SK-N-MC (cell line): ENCODE measurements around the gene BACH1.

Source experiments
- DNase-seq: peaks from one replicate; pipeline ENCODE4 v3.0.0-alpha.2; 2011; ENCODE audit warnings: low read depth, low spot score
- H3K27ac ChIP-seq: fragments of 200-600 bp; sonication (generic); 2 replicates; pipeline ENCODE4 v1.5.1; 2016; ENCODE audit warnings: mixed run types
- H3K36me3 ChIP-seq: fragments of 200-600 bp; sonication (generic); 2 replicates; pipeline ENCODE4 v1.6.1; 2017; ENCODE audit warnings: antibody characterized with exemption, low read length, mixed read lengths; ENCODE audit not compliant: insufficient read depth
- H3K4me3 ChIP-seq: fragments of 200-600 bp; sonication (generic); 2 replicates; pipeline ENCODE4 v1.5.1; 2016
- H3K9ac ChIP-seq: fragments of 200-600 bp; sonication (generic); 2 replicates; pipeline ENCODE4 v1.8.0; 2017; ENCODE audit warnings: mixed run types, mixed read lengths; ENCODE audit not compliant: insufficient read length
- H3K9me3 ChIP-seq: fragments of 200-600 bp; sonication (generic); 2 replicates; pipeline ENCODE4 v1.6.1; 2017; ENCODE audit warnings: low read depth, mild to moderate bottlenecking, antibody characterized with exemption, low read length, moderate library complexity, mixed read lengths
- EZH2 ChIP-seq: fragments of 200-600 bp; sonication (generic); IDR thresholded peaks from one replicate; pipeline ENCODE4 v1.6.1; 2017; ENCODE audit warnings: antibody characterized with exemption
- FOXP2 ChIP-seq: optimal IDR thresholded peaks from 2 replicates; pipeline ENCODE3; 2011; ENCODE audit warnings: mild to moderate bottlenecking, moderate library complexity; ENCODE audit not compliant: insufficient read depth; ENCODE audit errors: extremely low read length, control extremely low read depth
- POLR2AphosphoS5 ChIP-seq: IDR thresholded peaks from 2 replicates; pipeline ENCODE4 v1.6.1; 2012; ENCODE audit warnings: mild to moderate bottlenecking, low read depth, low read length, borderline replicate concordance

The BACH1 gene

GRCh38 chr21:29299046-29299915 lies 559 bp downstream of the BACH1 start:
- Histone ChIP-seq H3K9me3 (no peaks in the 10 kb centered on the region), H3K36me3 (no peaks in the 10 kb centered on the region), H3K4me3 (peak overlapping the region; percentile 82), H3K27ac (peak overlapping the region; percentile 84), H3K9ac (peak overlapping the region; percentile 72)
- no peak for DNase-seq
- TF ChIP-seq EZH2 (no peak), FOXP2 (peak; percentile 34)

GRCh38 chr21:29299916-29300806 lies 1.4 kb downstream of the BACH1 start:
- H3K36me3 ChIP-seq, result no peaks in the 10 kb centered on the region
- peak overlapping the region; percentile 84 for H3K27ac ChIP-seq
- peak; percentile 57 for DNase-seq

GRCh38 chr21:29300807-29301138 lies 2.1 kb downstream of the BACH1 start:
- no peak for DNase-seq
- H3K27ac ChIP-seq, result peak overlapping the region; percentile 84
- no peak for TF ChIP-seq POLR2AphosphoS5
- TF ChIP-seq EZH2, result no peak
- TF ChIP-seq FOXP2, result no peak
- no peaks in the 10 kb centered on the region for H3K9me3 ChIP-seq
- peaks cover 5% of the 10 kb centered on the region; the same call in 1 of the 2 replicates for H3K36me3 ChIP-seq
- peak overlapping the region; percentile 82 for H3K4me3 ChIP-seq
- peak overlapping the region; percentile 72 for H3K9ac ChIP-seq

More at GRCh38 chr21:29299916-29300806, 1.4 kb downstream of the BACH1 start:
- Histone ChIP-seq H3K9ac (peak overlapping the region; percentile 72), H3K4me3 (peak overlapping the region; percentile 82), H3K9me3 (no peaks in the 10 kb centered on the region)
- TF ChIP-seq POLR2AphosphoS5 (no peak), FOXP2 (no peak), EZH2 (no peak)

- H3K36me3 ChIP-seq, result peaks cover 10% of the 10 kb centered on the region; the same call in 1 of the 2 replicates
- H3K9ac ChIP-seq, result no peak overlapping the region
- TF ChIP-seq EZH2 (no peak), POLR2AphosphoS5 (no peak), FOXP2 (no peak)
- DNase-seq, result no peak
- H3K9me3 ChIP-seq, result no peaks in the 10 kb centered on the region
- H3K4me3 ChIP-seq, result peak overlapping the region; percentile 82; the same call in 1 of the 2 replicates
- H3K27ac ChIP-seq, result no peak overlapping the region
Observed at GRCh38 chr21:29301691-29302090, 3.0 kb downstream of the BACH1 start.

GRCh38 chr21:29302359-29302875 lies 3.7 kb downstream of the BACH1 start:
- Histone ChIP-seq H3K9me3 (no peaks in the 10 kb centered on the region; the same call in 1 of the 2 replicates), H3K4me3 (peak overlapping the region; percentile 10; the same call in 1 of the 2 replicates), H3K36me3 (peaks cover 16% of the 10 kb centered on the region; the same call in 1 of the 2 replicates), H3K9ac (no peak overlapping the region), H3K27ac (no peak overlapping the region)
- no peak for DNase-seq
- no peak for TF ChIP-seq EZH2
- no peak for TF ChIP-seq POLR2AphosphoS5
- no peak for TF ChIP-seq FOXP2

GRCh38 chr21:29303288-29303687 lies 4.6 kb downstream of the BACH1 start:
- H3K36me3 ChIP-seq, result peaks cover 22% of the 10 kb centered on the region
- H3K27ac ChIP-seq, result no peak overlapping the region
- no peak overlapping the region for H3K9ac ChIP-seq
- TF ChIP-seq FOXP2 (no peak), POLR2AphosphoS5 (no peak), EZH2 (no peak)
- H3K4me3 ChIP-seq, result no peak overlapping the region
- peaks cover 5% of the 10 kb centered on the region for H3K9me3 ChIP-seq
- no peak for DNase-seq

- peaks cover 8% of the 10 kb centered on the region for H3K9me3 ChIP-seq
- H3K9ac ChIP-seq, result no peak overlapping the region
- TF ChIP-seq EZH2 (no peak), FOXP2 (no peak), POLR2AphosphoS5 (no peak)
- DNase-seq, result no peak
- H3K27ac ChIP-seq, result no peak overlapping the region
- no peak overlapping the region for H3K4me3 ChIP-seq
- H3K36me3 ChIP-seq, result peaks cover 26% of the 10 kb centered on the region
Observed at GRCh38 chr21:29304597-29304996, 5.9 kb downstream of the BACH1 start.

GRCh38 chr21:29305068-29305467 lies 6.3 kb downstream of the BACH1 start:
- peak overlapping the region; percentile 44; the same call in 1 of the 2 replicates for H3K27ac ChIP-seq
- no peak overlapping the region for H3K9ac ChIP-seq

More at GRCh38 chr21:29305068-29305467, 6.3 kb downstream of the BACH1 start:
- TF ChIP-seq POLR2AphosphoS5, result no peak
- TF ChIP-seq EZH2, result no peak
- TF ChIP-seq FOXP2, result no peak
- no peak overlapping the region for H3K4me3 ChIP-seq
- no peak for DNase-seq
- peaks cover 8% of the 10 kb centered on the region for H3K9me3 ChIP-seq
- H3K36me3 ChIP-seq, result peaks cover 26% of the 10 kb centered on the region
